ENCODE measurements around the gene WNT16. TPM values are rescaled to one million over a fixed set of nuclear protein-coding genes. Genes with fewer than 3 reads are reported as not detected.

WNT16 gene
- total and polyA plus RNA-seq, 2 experiments from 2014 or later: 0.45 to 0.73 TPM

DNA sequence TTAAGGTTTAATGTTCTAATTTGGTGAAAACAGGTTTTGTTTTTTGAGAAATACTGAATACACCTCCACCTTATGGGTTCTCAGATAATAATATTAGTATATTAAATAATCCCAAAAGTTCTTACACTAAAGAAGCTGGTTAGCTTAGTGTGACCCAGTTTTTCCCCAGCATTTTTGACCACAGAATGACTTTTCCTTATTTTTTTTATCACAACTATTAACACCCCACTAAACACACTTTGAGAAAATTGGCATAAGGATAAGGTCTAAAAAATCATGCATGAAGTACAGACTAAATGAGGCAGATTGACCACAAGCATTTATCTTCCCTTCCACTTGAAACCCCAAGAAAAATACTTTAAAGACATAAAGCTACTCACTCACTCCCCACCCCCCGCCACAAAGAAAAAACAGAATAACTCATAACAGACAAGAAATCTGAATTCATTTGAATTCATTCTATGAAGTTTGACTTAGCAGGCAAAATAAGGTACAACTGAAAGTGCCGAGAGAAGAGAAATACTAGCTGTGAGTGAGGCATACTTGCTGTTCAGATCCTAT is 49.7 kb upstream of the WNT16 start:
- peaks cover 14% of the 10 kb centered on the region for H3K9me2 ChIP-seq (ENCODE audit: insufficient read depth)
- no peak for ATAC-seq
- Mint-ChIP-seq H3K36me3 (ENCODE audit: low read depth) (peaks cover 4% of the 10 kb centered on the region), H3K27me3 (ENCODE audit: insufficient read depth, low read depth, poor library complexity) (no peaks in the 10 kb centered on the region), H3K4me1 (peaks cover 15% of the 10 kb centered on the region), H3K9me3 (peaks cover 5% of the 10 kb centered on the region), H3K27ac (peak overlapping the region; percentile 51), H3K4me3 (no peak overlapping the region)
- H3K4me3 ChIP-seq: no peak overlapping the region
- no peaks in the 10 kb centered on the region for H4K20me1 ChIP-seq (replicated peaks; ENCODE audit: insufficient read depth)
- no peaks in the 10 kb centered on the region for H3F3A ChIP-seq (replicated peaks; ENCODE audit: low read depth)
- no peaks in the 10 kb centered on the region for H3K36me3 ChIP-seq (ENCODE audit: insufficient read depth)
- H3K27me3 ChIP-seq (ENCODE audit: insufficient read depth): no peaks in the 10 kb centered on the region
- H3K4me1 ChIP-seq (ENCODE audit: insufficient read depth): peaks cover 18% of the 10 kb centered on the region; the same call in 1 of the 2 replicates
- H3K79me2 ChIP-seq (replicated peaks; ENCODE audit: insufficient read depth): no peaks in the 10 kb centered on the region
- no peak overlapping the region for H3K4me2 ChIP-seq
- H2AFZ ChIP-seq: no peak overlapping the region; the same call in 1 of the 2 replicates
- no peak overlapping the region for H3K27ac ChIP-seq (ENCODE audit: low read depth)
- DNase-seq (ENCODE audit: low spot score): no peak
- TF ChIP-seq ZNF331 (CRISPR knock-in tag; IDR thresholded peaks at IDR 0.05; ENCODE audit: low read depth): no peak

DNA sequence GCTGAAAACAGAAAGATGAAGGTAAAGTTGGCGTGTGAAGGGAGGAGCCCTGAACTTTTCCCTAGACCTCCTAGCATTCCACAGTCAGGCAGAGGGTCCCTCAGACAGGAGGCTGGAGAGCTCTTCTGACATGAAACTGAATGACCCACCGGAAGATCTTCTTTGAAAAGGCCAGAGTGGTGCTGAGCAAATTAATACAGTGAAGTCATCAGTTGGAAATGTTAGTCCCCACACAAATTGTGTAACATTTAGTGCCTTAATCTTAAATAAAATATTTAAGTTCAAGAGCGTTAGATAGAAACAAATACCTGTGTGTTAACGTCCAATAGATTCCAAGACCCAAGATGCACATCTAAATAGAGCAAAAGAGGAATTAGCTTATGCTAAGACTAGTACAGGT is 49.0 kb upstream of the WNT16 start:
- H3K27ac ChIP-seq (ENCODE audit: low read depth): no peak overlapping the region
- H3K4me1 Mint-ChIP-seq: peaks cover 15% of the 10 kb centered on the region
- H3K27me3 ChIP-seq (ENCODE audit: insufficient read depth): no peaks in the 10 kb centered on the region
- TF ChIP-seq, protein P1, sequence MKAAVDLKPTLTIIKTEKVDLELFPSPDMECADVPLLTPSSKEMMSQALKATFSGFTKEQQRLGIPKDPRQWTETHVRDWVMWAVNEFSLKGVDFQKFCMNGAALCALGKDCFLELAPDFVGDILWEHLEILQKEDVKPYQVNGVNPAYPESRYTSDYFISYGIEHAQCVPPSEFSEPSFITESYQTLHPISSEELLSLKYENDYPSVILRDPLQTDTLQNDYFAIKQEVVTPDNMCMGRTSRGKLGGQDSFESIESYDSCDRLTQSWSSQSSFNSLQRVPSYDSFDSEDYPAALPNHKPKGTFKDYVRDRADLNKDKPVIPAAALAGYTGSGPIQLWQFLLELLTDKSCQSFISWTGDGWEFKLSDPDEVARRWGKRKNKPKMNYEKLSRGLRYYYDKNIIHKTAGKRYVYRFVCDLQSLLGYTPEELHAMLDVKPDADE (IDR thresholded peaks at IDR 0.05): no peak
- TF ChIP-seq ZNF114 (CRISPR knock-in tag; IDR thresholded peaks at IDR 0.05) (no peak), EZH2phosphoT487 (IDR thresholded peaks at IDR 0.05; ENCODE audit: unreplicated experiment) (no peak), ZNF331 (CRISPR knock-in tag; IDR thresholded peaks at IDR 0.05; ENCODE audit: low read depth) (no peak), NANOG (IDR thresholded peaks at IDR 0.05; ENCODE audit: borderline replicate concordance) (no peak), EZH2 (IDR thresholded peaks at IDR 0.05; ENCODE audit: low read depth, unreplicated experiment) (no peak), STAT1 (IDR thresholded peaks at IDR 0.05; ENCODE audit: unreplicated experiment) (no peak)
- TF ChIP-seq, protein P2, sequence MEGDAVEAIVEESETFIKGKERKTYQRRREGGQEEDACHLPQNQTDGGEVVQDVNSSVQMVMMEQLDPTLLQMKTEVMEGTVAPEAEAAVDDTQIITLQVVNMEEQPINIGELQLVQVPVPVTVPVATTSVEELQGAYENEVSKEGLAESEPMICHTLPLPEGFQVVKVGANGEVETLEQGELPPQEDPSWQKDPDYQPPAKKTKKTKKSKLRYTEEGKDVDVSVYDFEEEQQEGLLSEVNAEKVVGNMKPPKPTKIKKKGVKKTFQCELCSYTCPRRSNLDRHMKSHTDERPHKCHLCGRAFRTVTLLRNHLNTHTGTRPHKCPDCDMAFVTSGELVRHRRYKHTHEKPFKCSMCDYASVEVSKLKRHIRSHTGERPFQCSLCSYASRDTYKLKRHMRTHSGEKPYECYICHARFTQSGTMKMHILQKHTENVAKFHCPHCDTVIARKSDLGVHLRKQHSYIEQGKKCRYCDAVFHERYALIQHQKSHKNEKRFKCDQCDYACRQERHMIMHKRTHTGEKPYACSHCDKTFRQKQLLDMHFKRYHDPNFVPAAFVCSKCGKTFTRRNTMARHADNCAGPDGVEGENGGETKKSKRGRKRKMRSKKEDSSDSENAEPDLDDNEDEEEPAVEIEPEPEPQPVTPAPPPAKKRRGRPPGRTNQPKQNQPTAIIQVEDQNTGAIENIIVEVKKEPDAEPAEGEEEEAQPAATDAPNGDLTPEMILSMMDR (conservative IDR thresholded peaks at IDR 0.05; ENCODE audit: low read depth in 2 of 2): no peak
- TF ChIP-seq, protein P3, sequence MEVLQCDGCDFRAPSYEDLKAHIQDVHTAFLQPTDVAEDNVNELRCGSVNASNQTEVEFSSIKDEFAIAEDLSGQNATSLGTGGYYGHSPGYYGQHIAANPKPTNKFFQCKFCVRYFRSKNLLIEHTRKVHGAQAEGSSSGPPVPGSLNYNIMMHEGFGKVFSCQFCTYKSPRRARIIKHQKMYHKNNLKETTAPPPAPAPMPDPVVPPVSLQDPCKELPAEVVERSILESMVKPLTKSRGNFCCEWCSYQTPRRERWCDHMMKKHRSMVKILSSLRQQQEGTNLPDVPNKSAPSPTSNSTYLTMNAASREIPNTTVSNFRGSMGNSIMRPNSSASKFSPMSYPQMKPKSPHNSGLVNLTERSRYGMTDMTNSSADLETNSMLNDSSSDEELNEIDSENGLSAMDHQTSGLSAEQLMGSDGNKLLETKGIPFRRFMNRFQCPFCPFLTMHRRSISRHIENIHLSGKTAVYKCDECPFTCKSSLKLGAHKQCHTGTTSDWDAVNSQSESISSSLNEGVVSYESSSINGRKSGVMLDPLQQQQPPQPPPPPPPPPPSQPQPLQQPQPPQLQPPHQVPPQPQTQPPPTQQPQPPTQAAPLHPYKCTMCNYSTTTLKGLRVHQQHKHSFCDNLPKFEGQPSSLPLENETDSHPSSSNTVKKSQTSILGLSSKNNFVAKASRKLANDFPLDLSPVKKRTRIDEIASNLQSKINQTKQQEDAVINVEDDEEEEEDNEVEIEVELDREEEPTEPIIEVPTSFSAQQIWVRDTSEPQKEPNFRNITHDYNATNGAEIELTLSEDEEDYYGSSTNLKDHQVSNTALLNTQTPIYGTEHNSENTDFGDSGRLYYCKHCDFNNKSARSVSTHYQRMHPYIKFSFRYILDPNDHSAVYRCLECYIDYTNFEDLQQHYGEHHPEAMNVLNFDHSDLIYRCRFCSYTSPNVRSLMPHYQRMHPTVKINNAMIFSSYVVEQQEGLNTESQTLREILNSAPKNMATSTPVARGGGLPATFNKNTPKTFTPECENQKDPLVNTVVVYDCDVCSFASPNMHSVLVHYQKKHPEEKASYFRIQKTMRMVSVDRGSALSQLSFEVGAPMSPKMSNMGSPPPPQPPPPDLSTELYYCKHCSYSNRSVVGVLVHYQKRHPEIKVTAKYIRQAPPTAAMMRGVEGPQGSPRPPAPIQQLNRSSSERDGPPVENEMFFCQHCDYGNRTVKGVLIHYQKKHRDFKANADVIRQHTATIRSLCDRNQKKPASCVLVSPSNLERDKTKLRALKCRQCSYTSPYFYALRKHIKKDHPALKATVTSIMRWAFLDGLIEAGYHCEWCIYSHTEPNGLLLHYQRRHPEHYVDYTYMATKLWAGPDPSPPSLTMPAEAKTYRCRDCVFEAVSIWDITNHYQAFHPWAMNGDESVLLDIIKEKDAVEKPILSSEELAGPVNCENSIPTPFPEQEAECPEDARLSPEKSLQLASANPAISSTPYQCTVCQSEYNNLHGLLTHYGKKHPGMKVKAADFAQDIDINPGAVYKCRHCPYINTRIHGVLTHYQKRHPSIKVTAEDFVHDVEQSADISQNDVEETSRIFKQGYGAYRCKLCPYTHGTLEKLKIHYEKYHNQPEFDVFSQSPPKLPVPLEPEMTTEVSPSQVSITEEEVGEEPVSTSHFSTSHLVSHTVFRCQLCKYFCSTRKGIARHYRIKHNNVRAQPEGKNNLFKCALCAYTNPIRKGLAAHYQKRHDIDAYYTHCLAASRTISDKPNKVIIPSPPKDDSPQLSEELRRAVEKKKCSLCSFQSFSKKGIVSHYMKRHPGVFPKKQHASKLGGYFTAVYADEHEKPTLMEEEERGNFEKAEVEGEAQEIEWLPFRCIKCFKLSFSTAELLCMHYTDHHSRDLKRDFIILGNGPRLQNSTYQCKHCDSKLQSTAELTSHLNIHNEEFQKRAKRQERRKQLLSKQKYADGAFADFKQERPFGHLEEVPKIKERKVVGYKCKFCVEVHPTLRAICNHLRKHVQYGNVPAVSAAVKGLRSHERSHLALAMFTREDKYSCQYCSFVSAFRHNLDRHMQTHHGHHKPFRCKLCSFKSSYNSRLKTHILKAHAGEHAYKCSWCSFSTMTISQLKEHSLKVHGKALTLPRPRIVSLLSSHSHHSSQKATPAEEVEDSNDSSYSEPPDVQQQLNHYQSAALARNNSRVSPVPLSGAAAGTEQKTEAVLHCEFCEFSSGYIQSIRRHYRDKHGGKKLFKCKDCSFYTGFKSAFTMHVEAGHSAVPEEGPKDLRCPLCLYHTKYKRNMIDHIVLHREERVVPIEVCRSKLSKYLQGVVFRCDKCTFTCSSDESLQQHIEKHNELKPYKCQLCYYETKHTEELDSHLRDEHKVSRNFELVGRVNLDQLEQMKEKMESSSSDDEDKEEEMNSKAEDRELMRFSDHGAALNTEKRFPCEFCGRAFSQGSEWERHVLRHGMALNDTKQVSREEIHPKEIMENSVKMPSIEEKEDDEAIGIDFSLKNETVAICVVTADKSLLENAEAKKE (CRISPR knock-in tag; IDR thresholded peaks at IDR 0.05): no peak

More for the DNA sequence above, 49.0 kb upstream of the WNT16 start:
- Histone ChIP-seq H3K9me2 (ENCODE audit: insufficient read depth) (peaks cover 14% of the 10 kb centered on the region), H3F3A (replicated peaks; ENCODE audit: low read depth) (no peaks in the 10 kb centered on the region), H3K36me3 (ENCODE audit: insufficient read depth) (no peaks in the 10 kb centered on the region), H3K4me3 (no peak overlapping the region), H2AFZ (no peak overlapping the region; the same call in 1 of the 2 replicates), H4K20me1 (replicated peaks; ENCODE audit: insufficient read depth) (no peaks in the 10 kb centered on the region), H3K4me1 (ENCODE audit: insufficient read depth) (peaks cover 18% of the 10 kb centered on the region; the same call in 1 of the 2 replicates), H3K4me2 (no peak overlapping the region), H3K79me2 (replicated peaks; ENCODE audit: insufficient read depth) (no peaks in the 10 kb centered on the region)
- 0 out of 2 replicates have a peak overlapping the region, but pooled peaks have one; percentile 51 for H3K27ac Mint-ChIP-seq
- ATAC-seq: no peak
- H3K27me3 Mint-ChIP-seq (ENCODE audit: insufficient read depth, low read depth, poor library complexity): no peaks in the 10 kb centered on the region
- H3K9me3 Mint-ChIP-seq: peaks cover 12% of the 10 kb centered on the region
- no peak overlapping the region for H3K4me3 Mint-ChIP-seq
- H3K36me3 Mint-ChIP-seq (ENCODE audit: low read depth): peaks cover 11% of the 10 kb centered on the region
- no peak for DNase-seq (ENCODE audit: low spot score)
